ENCODE data around the gene FGF12.

GRCh38 chr3:192710366-192710765, 17.0 kb downstream of the FGF12 start:
- TF ChIP-seq EP300 (IDR thresholded peaks at IDR 0.05): no peak
- no peak for TF ChIP-seq CTCF (IDR thresholded peaks at IDR 0.05)
- TF ChIP-seq POLR2A (IDR thresholded peaks at IDR 0.05): no peak

All from tibial nerve (tissue), 4 donors.